Measurements from ENCODE around the gene RNF167. TPM values are rescaled to one million over a fixed set of nuclear protein-coding genes. Genes with fewer than 3 reads are reported as not detected.

Gene RNF167
- total RNA-seq, 2 donors from 2014 or later: 62.7 to 77.3 TPM

DNA sequence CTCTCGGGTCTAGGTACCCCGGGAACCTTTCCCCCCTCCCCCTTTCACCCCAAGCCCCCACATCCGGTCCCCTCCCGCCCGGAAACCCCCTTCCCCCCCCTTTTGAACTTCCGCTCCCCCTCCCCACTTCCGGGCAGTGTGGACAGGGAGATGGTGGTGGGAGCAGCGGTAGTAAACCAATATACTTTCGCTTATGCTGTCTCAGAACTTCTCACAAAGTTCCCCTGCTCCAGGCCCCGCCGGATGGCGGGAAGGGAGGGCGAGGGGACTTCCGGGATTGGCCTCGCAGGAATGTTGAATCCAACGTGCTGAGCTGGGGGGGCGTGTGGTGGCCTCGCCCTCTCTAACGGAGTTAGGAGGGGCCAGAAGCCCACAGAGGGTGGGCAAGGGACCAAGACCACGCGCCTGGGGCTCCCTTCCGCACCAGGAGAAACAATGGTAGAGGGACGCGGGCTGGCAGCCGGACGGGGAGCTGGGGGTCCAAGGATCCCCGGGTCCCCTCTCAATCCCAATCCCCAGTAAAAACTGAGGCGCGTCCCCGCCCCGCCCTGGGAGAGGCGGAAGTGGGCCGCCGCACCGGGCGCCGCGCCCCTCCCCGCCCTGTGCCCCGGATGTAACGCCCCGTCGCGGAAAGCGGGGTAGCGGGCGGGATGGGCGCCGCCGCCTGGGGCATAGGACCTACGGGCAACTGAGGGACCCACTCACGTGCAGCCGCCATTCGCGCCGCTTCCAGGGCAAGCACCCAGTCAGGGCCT lies 7.5 kb downstream of the RNF167 start:
- intact Hi-C loops (cut with DNase I): no loop called here

DNA sequence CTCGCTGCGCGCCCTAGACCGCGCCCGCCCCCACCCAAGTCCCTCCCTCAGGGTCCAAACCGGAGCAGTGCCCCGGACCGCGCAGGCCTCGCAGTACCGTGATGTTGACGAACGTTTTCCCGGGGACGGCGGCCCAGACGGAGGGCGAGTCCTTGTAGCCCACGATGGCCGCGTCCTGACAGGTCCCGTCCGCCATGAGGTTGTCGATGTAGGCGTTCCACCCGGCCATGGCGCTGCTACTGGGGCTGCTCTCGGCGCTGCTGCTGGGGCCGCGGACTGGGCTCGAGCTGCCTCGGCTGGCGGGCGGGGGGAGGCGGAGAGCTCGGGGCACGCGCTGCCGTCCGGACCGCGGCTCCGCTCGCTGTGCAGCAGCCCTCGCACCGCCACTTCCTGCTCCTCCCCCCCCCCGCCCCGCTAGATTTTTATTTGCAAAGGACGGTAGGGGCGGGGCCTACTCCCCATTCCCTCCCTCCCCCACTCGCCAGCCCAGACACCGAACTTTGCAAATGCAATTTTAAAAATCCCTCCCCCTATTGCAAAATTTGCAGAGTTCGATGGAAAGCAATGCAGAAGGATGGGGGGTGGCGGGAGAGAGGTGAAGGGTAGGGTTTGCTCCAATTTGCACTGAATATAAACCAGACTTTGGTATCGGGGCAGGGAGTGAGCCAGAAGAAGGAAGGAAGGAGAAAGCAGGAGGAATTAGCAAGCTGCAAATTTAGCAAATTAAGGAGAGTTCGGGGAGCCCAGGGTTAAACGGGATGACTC lies 8.3 kb downstream of the RNF167 start, which contains the start of gene PFN1:
Gene PFN1, minus strand, starts transcription at position 365 of the 765 bp plus-strand sequence. Its CDS starts 136 bp downstream, at position 229.
- intact Hi-C loops (cut with DNase I): no loop called here
- peak; percentile 97 for DNase-seq (ENCODE audit: low spot score)

More for the DNA sequence above, 7.5 kb downstream of the RNF167 start:
- peak; percentile 90 for DNase-seq (ENCODE audit: low spot score)

DNA sequence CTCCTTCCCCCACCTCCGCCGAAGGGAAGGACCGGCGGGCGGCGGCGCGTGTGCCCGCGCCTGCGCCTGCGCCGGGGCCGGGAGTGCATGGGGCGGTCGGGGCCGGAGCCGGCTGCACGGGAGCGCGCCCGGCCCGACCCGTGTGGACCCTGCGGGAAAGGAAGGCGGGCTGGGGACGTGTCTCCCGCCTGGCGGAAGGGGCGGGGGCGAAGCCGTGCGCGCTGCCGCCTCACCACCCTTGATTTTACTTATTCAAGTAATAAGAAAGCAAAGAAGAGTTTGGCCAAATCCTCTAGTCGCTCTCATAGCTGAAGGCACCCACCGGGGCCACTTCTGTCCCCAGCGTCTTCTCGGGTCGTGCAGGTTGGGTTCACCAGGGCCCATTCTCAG lies 8.9 kb downstream of the RNF167 start:
- DNase-seq (ENCODE audit: low spot score): peak; percentile 95
- intact Hi-C loops (cut with DNase I): no loop called here

DNA sequence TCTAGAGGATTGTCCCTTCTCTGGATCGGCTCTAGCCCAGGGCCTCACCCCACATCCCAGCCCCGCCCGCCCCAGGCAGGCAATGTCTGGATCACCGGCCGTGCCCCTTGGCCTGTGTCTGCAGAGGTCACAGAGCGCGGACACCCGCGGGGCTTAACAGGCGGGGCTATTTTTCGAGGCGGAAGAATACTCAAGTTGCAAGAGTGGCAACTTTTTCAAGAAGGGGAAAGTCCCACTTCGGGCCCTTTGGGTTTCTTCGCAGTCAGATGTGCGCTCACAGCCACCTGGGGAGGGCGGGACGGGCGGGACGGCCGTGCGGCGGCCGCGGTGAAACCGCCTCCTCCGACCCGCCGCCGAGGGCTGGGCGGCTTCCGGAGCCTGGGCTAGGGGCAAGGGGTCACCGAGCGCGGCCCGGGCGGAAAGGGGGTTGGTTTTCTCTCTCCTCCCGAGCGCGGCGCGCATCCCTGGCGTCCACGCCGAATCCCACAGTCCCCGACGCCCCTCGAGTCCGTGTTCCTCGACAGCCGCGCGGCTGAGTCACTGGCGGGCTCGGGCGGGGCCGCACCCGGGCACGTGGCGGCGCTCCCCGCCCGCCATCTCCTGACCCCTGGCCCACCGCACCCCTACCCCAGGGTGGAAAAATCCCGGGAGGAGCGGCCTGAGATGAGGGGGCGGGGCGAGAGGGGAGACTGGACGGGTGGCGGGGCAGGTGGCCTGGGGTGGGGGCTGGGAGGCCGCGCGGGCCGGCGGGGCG lies 9.4 kb downstream of the RNF167 start:
- DNase-seq (ENCODE audit: low spot score): peak; percentile 93
- intact Hi-C loops (cut with DNase I): loop anchor here in 1 of 2 donors (10.0 kb wide), 1 partner anchor 245 kb away; the partner anchor contains the start of gene ZNF594

DNA sequence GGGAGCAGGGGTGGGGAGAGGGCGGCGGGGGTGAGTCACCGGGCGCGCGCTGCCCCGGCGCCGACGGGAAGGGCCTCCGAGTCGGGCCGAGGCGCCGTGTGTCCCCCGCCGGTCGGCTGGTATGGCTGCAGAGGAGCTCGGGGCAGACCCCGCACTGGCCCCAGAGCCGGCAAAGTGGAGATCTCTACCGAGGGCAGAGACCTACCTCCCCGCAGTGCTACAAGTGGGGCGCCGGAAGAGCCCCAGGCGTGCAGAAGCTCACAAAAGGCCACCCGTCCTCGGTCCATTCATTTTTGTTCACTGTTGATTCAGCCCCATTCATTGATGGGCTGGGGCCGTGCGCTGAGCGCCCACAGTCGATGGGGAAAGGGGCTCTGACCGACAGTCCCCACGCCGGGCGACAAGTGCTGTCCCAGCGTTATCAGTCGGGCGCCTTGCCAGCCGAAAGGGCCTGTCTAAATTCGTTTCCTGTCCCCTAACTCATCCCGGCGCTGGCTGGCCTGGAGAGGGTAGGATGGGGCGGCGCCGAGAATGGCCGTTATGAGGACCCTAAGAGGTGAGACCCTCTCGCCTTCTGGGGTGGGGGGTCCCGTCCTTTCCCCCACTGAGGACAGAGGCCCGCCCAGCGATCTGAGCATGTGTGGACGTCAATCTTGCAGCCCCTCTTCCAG lies 10.1 kb downstream of the RNF167 start:
- peak; percentile 90 for DNase-seq (ENCODE audit: low spot score)
- intact Hi-C loops (cut with DNase I): loop anchor here in 1 of 2 donors (10.0 kb wide), 1 partner anchor 245 kb away; the partner anchor contains the start of gene ZNF594

DNA sequence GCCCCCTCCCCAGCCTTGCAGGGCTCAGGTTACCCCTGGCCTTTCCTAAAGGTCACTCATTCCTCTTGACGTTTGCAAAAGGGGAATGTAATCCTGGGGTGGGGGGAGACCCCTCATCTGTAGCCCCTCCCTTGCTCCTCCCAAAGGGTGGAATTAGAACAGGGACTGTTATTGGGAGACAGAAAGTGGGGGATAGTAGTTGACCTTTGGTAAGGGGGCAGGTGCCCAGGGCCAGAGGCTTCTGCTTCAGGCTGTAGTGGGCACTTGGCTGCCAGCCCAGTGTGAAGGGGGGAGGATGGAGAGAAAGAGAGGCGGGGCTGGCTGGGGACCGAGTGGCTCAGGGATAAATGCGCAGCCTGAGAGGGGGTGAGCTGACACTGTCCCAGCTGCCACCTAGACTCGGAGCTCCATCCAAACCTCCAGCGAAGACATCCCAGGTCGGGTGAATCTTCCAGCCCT lies 10.7 kb downstream of the RNF167 start, which contains the start of gene ENO3:
Gene ENO3, plus strand, starts transcription at position 374 of the 459 bp plus-strand sequence. CDS start 711 bp downstream, outside the sequence.
- DNase-seq (ENCODE audit: low spot score): no peak
- intact Hi-C loops (cut with DNase I): loop anchor here in 1 of 2 donors (10.0 kb wide), 1 partner anchor 244 kb away; the partner anchor contains the start of gene ZNF594

DNA sequence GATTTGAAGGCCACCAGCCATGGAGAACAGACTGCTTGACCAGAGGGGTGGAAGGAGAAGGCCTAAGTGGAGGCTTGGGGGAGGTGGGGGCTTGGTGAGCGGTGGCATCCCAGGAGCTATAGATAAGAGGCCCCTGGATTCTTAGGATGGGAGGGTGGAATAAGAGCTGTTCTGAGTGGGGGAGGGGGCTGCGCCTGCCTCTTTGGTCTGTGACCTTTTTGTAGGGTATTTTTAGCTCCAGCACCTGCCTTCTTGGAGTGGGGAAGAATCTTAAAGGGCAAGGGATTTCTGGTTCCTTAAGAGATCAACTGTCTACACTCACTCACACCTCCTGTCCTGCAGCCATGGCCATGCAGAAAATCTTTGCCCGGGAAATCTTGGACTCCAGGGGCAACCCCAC lies 11.4 kb downstream of the RNF167 start:
- DNase-seq (ENCODE audit: low spot score): no peak
- intact Hi-C loops (cut with DNase I): loop anchor here in 1 of 2 donors (10.0 kb wide), 1 partner anchor 243 kb away; the partner anchor contains the start of gene ZNF594

DNA sequence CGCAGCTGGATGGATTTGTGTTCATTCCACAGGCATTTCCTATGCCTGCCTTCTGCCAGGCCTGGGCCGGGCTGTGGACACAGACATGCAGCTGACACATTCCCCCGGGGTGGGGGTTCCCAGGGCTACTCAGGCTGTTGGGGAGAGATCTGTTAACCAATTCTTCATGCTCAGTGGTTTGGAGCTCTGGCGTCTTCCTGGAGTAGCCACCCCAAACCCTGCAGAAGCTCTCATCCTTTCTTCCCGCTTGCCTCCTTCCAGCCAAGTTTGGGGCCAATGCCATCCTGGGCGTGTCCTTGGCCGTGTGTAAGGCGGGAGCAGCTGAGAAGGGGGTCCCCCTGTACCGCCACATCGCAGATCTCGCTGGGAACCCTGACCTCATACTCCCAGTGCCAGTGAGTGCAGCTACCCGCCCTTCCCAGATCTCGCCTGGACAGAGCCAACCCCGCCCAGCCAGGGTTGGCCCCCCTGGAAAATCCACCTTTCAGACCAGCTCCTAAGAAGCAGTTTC lies 13.4 kb downstream of the RNF167 start:
- intact Hi-C loops (cut with DNase I): loop anchor here in 1 of 2 donors (10.0 kb wide), 1 partner anchor 241 kb away; the partner anchor contains the start of gene ZNF594
- DNase-seq (ENCODE audit: low spot score): no peak

DNA sequence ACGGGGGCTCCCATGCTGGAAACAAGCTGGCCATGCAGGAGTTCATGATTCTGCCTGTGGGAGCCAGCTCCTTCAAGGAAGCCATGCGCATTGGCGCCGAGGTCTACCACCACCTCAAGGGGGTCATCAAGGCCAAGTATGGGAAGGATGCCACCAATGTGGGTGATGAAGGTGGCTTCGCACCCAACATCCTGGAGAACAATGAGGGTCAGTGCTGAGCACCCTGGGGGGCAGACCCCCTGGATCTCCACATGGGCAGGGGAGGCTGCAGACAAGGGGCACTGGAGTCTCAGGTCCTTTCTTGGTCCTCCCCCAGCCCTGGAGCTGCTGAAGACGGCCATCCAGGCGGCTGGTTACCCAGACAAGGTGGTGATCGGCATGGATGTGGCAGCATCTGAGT lies 15.0 kb downstream of the RNF167 start:
- intact Hi-C loops (cut with DNase I): loop anchor here in 1 of 2 donors (10.0 kb wide), 1 partner anchor 240 kb away; the partner anchor contains the start of gene ZNF594
- no peak for DNase-seq (ENCODE audit: low spot score)

DNA sequence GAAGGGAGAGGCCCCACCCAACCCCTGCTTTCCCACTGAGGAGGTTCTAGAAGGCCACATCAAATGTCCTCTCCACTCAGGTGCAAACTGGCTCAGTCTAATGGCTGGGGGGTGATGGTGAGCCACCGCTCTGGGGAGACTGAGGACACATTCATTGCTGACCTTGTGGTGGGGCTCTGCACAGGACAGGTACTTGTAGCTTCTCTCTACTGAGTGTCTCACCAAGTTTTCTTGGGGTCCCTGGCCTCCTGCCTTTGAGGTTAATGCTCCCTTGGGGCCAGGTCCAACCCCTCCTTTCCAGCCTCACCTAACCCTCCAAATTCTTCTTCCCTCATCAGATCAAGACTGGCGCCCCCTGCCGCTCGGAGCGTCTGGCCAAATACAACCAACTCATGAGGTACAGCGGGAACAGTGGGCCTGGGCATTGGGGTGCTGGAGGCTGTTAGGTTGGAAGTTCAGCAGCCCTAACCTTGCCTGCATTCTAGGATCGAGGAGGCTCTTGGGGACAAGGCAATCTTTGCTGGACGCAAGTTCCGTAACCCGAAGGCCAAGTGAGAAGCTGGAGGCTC lies 16.5 kb downstream of the RNF167 start:
- intact Hi-C loops (cut with DNase I): loop anchor here in 1 of 2 donors (10.0 kb wide), 1 partner anchor 238 kb away; the partner anchor contains the start of gene ZNF594
- DNase-seq (ENCODE audit: low spot score): no peak

DNA sequence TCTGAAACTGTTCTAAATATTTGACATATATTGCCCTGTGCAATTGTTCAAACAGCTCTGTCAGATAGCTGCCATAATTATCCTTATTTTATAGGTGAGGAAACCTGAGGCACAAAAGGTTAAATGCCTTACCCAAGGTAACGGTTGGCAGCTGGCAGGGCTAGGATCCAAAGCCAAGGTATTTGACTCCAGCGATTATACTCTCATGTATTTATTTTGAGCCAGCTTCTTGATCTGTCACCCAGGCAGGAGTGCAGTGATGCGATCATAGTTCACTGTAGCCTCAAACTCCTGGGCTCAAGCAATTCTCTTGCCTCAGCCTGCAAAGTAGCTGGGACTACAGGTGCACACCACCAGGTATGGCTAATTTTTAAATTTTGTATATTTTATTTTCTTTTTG lies 18.0 kb downstream of the RNF167 start:
- no peak for DNase-seq (ENCODE audit: low spot score)
- intact Hi-C loops (cut with DNase I): loop anchor here in 1 of 2 donors (10.0 kb wide), 1 partner anchor 237 kb away; the partner anchor contains the start of gene ZNF594

DNA sequence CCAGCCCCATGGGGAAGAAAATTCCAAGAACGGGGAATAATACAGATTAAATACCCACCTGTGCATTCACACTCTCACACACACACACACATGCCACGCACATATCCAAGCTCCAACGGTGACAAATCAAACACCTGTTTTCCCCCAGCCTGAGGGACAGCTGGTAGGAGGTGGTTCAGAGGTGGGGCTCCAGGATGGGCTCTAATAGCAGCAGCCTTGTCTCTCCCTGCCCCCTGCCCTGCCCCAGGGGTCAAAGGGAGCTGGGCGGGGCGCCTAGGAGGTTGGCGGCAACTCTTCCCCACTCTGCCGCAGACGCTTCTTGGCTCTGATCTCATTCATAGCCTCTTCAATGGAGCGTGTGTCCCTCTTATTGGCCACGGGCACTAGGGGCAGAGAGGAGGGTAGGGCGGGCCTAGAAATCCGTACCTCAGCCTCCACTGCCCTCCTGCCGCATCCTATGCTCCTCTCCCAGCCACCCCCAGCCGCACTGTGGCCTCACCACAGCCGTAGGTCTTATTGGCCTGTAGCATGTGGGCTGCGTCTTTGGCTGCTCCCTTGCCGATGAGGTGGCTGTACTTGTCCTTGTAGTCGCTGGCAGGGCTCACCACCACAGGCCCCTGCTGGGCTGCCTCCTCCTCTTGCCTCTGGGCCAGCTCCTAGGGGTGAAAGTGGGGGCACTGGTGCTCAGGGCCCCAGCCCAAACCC lies 19.3 kb downstream of the RNF167 start:
- intact Hi-C loops (cut with DNase I): loop anchor here in 1 of 2 donors (10.0 kb wide), 1 partner anchor 235 kb away; the partner anchor contains the start of gene ZNF594
- DNase-seq (ENCODE audit: low spot score): no peak

DNA sequence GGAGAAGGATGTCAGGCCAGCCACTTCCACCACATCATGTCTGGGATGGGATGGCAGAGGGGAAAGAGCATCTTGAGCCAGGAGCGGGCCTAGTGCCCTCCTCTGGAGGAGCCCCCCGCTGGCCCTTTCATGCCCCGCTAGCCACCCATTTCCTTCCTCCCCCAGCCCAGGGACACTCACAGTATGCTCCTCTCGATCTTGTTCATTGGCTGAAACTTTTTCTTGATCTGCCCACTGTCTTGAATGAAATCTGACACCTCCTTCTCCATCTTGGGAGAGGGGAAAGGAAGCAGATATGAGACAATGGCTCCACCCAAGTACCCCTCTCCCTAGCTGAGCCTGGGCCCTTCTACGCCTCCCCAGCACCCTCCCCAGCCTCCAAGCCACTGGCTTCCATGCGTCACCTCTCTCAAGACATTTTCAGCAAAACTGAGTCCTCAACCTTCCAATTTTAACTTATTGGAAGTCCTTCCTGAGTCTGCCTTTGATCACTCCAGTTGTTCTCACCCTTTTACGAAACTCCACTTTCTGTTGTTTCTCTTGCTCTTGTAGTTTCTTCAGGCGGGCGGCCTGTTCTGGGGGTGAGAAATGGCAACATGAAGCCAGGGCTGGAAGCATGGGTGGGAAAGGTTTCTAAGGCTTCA lies 20.3 kb downstream of the RNF167 start:
- no peak for DNase-seq (ENCODE audit: low spot score)
- intact Hi-C loops (cut with DNase I): no loop called here

DNA sequence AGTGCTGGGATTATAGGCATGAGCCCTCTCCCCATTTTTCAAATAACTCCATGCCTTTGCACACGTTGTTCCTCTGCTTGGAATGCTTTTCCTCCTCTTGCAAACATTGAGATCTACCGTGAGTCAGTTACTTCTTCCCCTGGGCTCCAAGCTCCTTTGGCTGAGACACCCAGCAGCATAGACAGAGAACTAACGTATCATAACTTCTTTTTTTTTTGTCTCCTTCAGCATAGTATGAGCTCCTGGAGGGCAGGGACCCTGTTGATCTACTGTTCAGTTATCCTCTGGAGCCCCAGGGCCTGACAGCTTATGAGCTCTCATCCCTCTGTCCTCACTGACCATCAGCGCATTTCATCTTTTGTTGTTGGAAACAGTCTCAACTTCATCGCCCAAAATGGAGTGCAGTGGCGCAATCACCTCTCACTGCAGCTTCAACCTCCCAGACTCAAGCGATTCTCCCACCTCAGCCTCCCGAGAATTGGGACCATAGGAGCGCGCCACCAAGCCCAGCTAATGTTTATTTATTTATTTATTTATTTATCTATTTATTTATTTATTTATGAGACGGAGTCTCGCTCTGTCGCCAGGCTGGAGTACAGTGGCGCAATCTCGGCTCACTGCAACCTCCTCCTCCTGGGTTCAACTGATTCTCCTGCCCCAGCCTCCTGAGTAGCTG lies 25.4 kb downstream of the RNF167 start:
- intact Hi-C loops (cut with DNase I): no loop called here

DNA sequence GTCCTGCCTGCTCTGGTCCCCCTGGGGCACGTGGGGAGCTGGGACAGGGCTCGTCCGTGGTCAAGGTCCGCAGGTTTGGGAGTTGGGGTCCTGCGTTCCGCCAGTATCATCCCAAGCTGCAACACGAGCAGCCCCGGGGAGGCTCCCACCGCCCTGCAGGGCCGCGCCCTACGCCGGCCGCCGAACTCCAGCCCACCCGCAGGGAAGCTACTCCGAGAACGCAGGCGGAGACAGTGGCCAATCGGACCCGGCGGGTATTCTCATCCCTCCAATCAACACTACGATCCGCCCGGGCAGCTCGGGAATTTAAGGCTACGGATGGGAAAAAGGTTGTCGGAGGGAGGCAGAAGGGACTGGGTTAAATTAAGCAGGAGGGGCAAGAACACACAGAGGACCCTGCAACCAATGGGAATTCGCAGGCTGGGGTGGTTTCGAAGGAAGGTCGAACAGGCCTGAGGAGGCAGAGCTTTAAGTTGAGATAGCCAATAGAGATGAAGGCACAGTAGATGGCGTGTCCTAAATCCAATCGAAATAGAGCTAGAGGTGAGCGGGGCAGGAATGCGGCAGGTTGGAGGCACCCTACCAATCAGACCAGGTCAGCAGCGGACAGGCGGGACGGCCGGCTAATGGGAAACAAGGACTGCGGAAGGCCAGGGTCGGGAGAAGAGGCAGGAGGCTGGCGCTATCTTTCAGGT lies 26.9 kb downstream of the RNF167 start:
- intact Hi-C loops (cut with DNase I): no loop called here
- DNase-seq (ENCODE audit: low spot score): peak; percentile 99

More for the DNA sequence above, 25.4 kb downstream of the RNF167 start:
- DNase-seq (ENCODE audit: low spot score): no peak
